Mucosa of stomach (tissue), 1 donor: ENCODE data around the gene GRK5.

Experiments
- H3K27me3 ChIP-seq: one replicate; pipeline ENCODE4 v1.7.0; 2013; ENCODE audit warnings: mild to moderate bottlenecking, low read length; ENCODE audit not compliant: control insufficient read depth, insufficient read depth
- H3K36me3 ChIP-seq: one replicate; pipeline ENCODE4 v1.7.0; 2013; ENCODE audit warnings: low read length; ENCODE audit not compliant: control insufficient read depth, insufficient read depth
- H3K4me1 ChIP-seq: one replicate; pipeline ENCODE4 v1.7.0; 2013; ENCODE audit warnings: mild to moderate bottlenecking, low read length; ENCODE audit not compliant: control insufficient read depth, insufficient read depth
- H3K4me3 ChIP-seq: one replicate; pipeline ENCODE4 v1.7.0; 2013; ENCODE audit warnings: low read length
- H3K9ac ChIP-seq: one replicate; pipeline ENCODE4 v1.7.0; 2013; ENCODE audit warnings: mild to moderate bottlenecking, low read length, moderate library complexity
- H3K9me3 ChIP-seq: one replicate; pipeline ENCODE4 v1.7.0; 2013; ENCODE audit warnings: mild to moderate bottlenecking, low read length, moderate library complexity; ENCODE audit not compliant: control insufficient read depth
- donor health status: Pancreatic carcinoma.

The GRK5 gene

DNA sequence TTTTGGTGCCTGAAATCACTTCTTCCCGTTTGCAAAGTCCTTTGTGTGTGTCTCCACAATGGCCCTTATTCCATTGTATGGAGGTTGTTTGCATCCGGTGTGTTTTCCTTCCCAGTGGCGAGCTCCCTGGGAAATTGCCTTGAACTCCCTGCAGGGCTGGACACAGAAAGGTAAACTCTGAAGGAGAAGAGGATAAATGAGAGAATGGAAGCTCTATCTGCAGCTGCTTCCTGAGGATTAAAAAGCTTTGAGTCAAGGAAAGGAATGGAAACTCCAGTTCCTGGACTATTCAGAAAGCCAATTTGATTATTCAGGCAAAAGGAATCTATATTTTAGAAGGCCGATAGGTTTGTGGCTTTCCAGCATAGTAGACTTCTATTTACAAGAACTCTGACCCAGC lies 4.4 kb upstream of the GRK5 start:
- no peaks in the 10 kb centered on the region for H3K36me3 ChIP-seq
- no peaks in the 10 kb centered on the region for H3K9me3 ChIP-seq
- H3K4me3 ChIP-seq, result no peak overlapping the region
- H3K27me3 ChIP-seq, result no peaks in the 10 kb centered on the region
- H3K4me1 ChIP-seq, result peaks cover 11% of the 10 kb centered on the region
- H3K9ac ChIP-seq, result no peak overlapping the region

DNA sequence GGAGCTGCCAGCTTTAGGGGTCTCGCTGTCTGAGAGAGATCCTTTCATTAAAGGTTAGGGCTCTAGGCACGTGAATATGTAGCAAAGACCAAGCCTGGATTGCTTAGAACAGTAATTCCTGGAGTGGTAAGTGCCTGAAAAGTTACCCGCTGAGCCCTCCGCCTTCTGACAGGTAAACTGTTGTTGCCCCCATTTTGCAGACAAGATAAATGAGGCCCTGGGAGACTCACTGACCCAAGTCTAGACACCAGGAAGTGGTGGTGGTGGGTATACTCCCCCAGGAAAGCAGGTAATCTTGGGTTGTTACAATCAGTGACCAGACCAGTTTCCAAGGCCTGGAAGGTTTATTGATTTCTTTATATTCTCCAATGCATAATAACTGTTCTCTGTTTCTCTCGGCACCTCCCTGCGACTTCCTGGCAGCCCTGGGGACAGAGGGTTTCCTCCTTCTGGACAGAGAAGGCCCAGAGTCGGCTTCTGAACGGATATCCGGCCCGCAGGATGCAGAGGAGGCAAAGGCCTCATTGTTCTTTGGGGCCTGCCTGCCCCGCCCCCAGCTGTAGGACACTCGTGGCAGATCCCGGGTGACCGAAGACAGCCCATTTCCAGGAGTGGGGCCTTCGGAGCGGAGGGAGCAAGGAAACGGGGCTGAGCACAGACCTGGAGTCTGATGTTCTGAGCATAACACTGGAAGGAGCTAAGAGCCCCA lies 1.3 kb upstream of the GRK5 start:
- Histone ChIP-seq H3K27me3 (no peaks in the 10 kb centered on the region), H3K36me3 (no peaks in the 10 kb centered on the region), H3K4me3 (peak overlapping the region; percentile 60), H3K4me1 (peaks cover 18% of the 10 kb centered on the region), H3K9ac (peak overlapping the region; percentile 72), H3K9me3 (no peaks in the 10 kb centered on the region)

DNA sequence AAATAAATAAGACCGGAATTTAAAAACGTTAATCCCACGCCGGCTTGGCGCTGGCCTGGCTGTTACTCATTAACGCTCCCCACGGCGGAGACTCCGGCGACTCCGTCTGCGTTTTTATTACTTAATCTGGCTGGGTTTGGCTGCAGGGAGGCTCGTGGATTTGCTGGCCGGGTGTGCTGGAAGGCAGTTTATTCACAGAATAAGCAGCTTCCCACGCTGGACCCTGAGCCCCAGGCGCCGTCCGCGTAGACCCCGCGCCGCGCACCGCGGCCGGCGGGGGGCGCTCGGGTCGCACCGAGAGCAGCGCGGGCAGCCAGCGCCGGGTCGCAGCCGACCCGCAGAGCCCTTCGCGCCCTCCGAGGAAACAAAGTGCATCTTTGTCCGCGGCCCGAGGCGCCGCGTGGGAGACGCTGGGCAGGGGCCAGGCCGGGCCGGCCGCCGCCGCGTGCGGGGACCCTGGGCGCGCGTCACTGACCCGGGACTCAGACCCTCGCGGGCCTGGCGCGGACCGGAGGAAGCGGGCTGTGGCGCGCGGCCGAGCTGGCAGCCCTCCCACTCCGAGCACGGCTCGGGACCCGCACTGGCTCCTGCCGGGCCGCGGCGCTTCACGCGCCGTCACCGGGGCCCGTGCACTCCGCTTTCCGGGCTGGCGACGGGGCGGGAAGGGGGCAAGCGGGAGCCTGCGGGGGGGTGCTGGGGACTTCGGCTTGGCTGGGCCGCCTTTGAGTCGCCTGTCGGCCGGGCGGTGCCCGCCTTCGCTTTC lies 587 bp upstream of the GRK5 start:
- Histone ChIP-seq H3K9me3 (no peaks in the 10 kb centered on the region), H3K9ac (peak overlapping the region; percentile 72), H3K36me3 (no peaks in the 10 kb centered on the region), H3K27me3 (no peaks in the 10 kb centered on the region), H3K4me3 (peak overlapping the region; percentile 60), H3K4me1 (peaks cover 24% of the 10 kb centered on the region)

DNA sequence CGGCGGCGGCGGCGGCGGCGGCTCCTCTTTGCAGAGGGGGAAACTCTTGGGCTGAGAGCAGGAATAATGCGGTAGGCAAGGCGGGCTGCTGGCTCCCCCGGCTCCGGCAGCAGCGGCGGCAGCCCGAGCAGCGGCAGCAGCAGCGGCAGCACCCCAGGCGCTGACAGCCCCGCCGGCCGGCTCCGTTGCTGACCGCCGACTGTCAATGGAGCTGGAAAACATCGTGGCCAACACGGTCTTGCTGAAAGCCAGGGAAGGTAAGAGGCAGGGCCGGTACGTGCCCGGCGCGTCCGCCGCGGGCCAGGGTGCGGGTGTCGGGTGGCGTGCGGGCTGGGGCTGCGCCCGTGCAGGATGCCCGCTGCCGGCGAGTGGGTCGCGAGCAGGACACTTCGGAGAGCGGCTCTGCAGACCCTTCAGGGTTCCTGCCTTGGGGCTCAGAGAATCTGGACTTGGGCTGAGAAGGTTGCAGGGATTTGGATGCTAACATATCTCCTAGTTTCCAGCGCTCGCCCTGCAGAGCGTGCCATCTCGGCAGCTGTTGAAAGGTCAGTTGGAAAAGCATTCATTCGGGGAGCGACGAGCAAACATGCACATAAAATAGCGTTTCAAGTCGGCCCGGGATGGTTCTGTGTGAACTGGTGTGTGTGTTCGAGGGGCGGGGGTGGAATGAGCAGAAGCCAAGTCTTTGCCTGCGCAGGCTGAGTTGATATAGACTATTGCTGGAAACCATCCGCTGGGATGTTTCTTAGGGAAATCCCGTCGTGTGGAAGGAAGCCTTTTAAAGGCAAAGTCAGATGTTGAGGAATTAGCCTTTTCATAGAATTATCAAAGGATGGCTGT lies 562 bp downstream of the GRK5 start:
- no peaks in the 10 kb centered on the region for H3K9me3 ChIP-seq
- no peaks in the 10 kb centered on the region for H3K36me3 ChIP-seq
- peaks cover 36% of the 10 kb centered on the region for H3K4me1 ChIP-seq
- H3K9ac ChIP-seq, result peak overlapping the region; percentile 80
- H3K4me3 ChIP-seq, result peak overlapping the region; percentile 94
- no peaks in the 10 kb centered on the region for H3K27me3 ChIP-seq

DNA sequence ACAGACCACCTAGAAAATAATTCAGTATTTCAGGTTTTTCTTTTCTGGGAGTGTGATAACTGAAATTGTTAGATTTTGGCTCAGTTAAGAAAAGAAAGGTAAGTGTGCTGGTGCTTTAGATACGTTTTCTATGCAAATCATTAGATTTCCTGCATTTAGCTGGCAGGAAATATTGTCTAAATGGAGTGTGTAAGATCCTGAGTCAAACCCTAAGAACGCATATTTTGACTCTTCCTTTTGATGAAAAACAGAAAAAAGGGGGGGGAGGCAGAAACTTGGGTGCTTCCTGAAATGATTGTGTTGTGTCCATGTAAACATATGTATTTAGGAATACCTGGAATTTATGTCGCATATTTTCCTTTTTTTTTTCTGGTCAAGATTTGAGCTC lies 1.2 kb downstream of the GRK5 start:
- no peaks in the 10 kb centered on the region for H3K27me3 ChIP-seq
- no peaks in the 10 kb centered on the region for H3K9me3 ChIP-seq
- H3K4me3 ChIP-seq, result peak overlapping the region; percentile 94
- H3K9ac ChIP-seq, result peak overlapping the region; percentile 80
- H3K36me3 ChIP-seq, result no peaks in the 10 kb centered on the region
- peaks cover 37% of the 10 kb centered on the region for H3K4me1 ChIP-seq

DNA sequence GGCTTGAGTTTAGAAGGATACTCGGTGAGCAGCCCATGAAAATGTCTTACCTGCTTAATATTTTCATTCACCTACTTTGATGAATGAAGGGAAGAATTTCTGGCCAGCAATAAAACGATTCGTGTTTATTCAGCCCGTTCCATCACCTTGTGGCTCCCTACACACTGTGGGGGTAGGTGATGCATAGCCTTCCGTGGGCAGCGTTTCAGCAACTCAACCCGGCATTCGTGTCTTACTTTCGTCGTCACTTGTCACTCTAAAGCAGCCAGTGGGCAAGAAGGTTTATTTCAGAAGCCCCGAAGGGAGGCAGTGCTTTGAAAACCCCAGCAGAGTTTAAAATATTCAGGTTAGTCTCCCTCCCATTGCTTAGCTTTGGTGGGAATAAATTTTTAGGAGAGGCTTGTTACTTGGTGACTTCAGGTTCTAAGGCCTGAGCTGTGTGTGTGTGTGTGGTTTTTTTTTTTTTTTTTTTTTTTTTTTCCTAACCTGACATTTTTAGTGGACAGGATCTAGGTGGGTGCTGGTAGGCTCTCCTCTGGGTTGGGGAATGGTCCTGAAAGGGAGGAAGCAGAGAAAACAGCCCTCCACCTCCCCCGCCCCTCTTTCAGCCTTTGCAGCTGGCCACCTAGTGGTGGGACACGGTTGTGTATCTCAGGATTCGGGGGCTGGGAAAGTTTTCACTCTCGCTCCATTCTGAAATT lies 1.8 kb downstream of the GRK5 start:
- no peaks in the 10 kb centered on the region for H3K9me3 ChIP-seq
- H3K4me1 ChIP-seq, result peaks cover 37% of the 10 kb centered on the region
- no peaks in the 10 kb centered on the region for H3K27me3 ChIP-seq
- peak overlapping the region; percentile 80 for H3K9ac ChIP-seq
- no peaks in the 10 kb centered on the region for H3K36me3 ChIP-seq
- peak overlapping the region; percentile 94 for H3K4me3 ChIP-seq

DNA sequence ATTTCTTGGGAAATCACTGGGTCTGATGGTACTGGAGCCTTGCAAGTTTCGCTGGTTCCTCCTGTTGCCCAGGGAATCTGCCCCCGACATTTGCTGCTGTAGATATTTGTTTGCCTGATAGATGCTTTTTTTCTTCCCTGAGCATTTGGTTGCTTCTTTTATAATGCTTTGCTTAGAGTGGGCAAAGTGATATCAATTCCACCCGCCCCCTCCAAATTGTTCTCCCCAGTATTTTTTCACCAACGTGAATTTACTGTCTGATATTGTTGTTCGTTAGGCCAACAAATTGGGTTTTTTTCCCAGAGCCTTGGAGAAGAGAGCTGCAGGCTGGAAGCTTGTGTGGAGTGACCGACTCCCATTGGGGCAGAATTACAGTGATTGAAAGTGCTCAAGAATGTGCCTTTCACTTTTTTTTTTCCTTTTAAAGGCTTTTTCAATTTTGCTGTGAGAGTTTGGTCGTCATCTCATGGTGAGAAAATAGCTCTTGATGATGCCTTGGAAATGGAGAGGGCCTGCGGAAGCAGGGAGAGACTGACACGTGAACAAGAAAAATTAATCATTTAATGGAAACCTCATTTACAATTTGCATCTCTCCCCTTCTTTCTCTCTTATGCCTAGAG lies 2.5 kb downstream of the GRK5 start:
- no peaks in the 10 kb centered on the region for H3K27me3 ChIP-seq
- peaks cover 37% of the 10 kb centered on the region for H3K4me1 ChIP-seq
- peak overlapping the region; percentile 94 for H3K4me3 ChIP-seq
- no peaks in the 10 kb centered on the region for H3K36me3 ChIP-seq
- H3K9ac ChIP-seq, result peak overlapping the region; percentile 80
- no peaks in the 10 kb centered on the region for H3K9me3 ChIP-seq

DNA sequence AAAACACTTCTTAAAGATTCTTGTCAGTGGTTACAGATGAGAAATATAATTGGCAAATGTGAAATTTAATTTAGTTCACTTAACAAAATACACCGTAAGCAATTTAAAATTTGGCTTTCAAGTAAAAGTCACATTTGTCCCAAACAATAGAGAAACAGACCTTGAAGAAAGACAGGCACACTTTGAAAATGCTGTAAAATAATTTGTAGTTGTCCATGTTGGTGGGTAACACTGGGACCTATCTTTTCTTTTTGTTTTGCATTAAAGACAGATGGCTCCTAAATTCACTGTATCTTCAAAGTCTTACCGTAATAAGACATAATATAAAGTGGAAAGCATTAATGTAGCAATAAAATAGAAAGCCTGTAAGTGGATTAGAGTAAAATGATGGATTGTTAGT lies 3.3 kb downstream of the GRK5 start:
- H3K4me3 ChIP-seq, result no peak overlapping the region
- no peaks in the 10 kb centered on the region for H3K9me3 ChIP-seq
- H3K4me1 ChIP-seq, result peaks cover 36% of the 10 kb centered on the region
- no peaks in the 10 kb centered on the region for H3K36me3 ChIP-seq
- H3K9ac ChIP-seq, result peak overlapping the region; percentile 42
- H3K27me3 ChIP-seq, result no peaks in the 10 kb centered on the region

DNA sequence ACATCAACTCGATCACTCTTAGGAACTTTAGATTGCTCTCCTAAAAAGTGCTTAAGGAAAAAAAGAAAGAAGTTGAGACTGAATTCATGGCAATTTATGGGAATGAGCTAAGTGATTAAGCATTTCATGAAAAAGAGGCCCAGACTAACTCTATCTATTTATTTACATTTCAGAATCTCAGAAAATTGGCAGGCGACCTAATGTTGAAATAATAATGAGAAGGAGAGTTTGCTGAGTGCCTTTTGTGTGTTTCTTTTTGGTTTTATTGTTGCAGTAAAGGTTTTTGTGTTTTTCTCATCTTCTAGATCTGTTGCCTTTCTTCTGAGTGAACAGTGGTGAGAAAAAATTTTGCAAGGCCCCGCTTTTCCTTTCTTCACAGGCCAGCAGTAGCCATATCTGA lies 3.8 kb downstream of the GRK5 start:
- Histone ChIP-seq H3K4me1 (peaks cover 30% of the 10 kb centered on the region), H3K9me3 (no peaks in the 10 kb centered on the region), H3K36me3 (no peaks in the 10 kb centered on the region), H3K27me3 (no peaks in the 10 kb centered on the region), H3K4me3 (no peak overlapping the region), H3K9ac (peak overlapping the region; percentile 42)

DNA sequence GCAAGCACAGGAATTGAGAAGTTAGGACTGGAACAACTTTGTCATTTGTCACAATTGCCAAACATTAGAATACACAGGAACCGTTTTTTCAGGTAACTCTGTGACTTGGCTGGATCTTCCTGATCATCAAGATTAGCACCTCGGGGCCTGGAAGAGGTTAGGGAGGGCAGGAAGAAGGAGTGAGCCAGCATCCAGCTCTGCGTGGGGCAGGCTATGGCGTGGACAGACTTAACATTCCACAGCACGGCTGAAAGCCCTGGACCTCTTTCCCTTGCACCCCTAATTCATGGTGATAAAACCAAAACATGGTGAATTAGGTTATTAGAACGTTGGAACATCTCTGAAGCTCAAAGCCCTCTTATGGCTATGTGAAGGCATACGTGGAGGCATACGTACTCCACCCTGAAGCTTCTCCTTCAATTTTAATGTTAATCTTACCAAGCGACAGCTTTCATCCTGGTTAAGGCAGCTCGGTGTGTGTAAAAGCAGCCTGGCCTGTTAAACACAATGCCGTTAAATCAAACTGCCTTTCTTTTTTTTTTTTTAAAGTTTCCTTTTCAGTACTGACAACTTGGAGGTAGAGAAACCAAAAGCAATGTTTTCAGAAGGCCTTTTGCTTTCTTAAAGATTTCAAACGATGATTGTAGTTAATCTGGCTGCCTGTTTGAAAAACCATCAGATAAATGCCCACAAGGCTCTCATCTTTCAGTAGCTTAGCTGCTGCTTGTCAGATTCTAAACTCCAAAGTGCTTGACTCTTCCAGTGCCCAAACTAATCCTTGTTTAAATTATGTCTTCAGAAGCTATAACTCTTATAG lies 4.5 kb downstream of the GRK5 start:
- H3K36me3 ChIP-seq, result no peaks in the 10 kb centered on the region
- peaks cover 26% of the 10 kb centered on the region for H3K4me1 ChIP-seq
- peak overlapping the region; percentile 40 for H3K9ac ChIP-seq
- H3K27me3 ChIP-seq, result no peaks in the 10 kb centered on the region
- no peaks in the 10 kb centered on the region for H3K9me3 ChIP-seq
- no peak overlapping the region for H3K4me3 ChIP-seq

DNA sequence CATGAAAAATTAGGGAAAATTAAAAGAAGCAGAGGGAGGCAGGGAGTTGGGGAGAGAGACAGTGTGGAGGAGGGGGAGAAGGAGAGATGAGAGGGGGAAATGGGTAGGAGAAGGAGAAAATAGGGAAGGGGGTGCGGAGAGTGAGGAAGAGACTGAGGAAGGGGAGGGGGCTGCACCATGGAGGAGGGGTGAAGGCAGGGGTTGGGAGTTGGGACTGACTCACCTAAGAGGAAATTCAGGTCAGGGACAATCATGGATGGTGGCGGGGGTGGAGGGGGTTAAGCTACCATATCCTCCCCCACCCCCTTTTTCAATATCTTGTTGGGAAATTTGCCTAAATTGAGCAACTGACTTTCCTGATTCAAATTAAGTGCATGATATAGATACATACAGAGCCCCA lies 8.0 kb downstream of the GRK5 start:
- Histone ChIP-seq H3K27me3 (no peaks in the 10 kb centered on the region), H3K4me3 (no peak overlapping the region), H3K4me1 (peaks cover 26% of the 10 kb centered on the region), H3K9me3 (no peaks in the 10 kb centered on the region), H3K36me3 (no peaks in the 10 kb centered on the region), H3K9ac (no peak overlapping the region)
